Dermis microvascular lymphatic vessel endothelial cell (primary cell): ENCODE measurements around the gene BICRA. TPM values are rescaled to one million over a fixed set of nuclear protein-coding genes. Genes with fewer than 3 reads are reported as not detected.
A peak's percentile ranks its signal among the peaks of the same experiment; 100 is the strongest.
"Not testable (repeated sequence)": the region's sequence is repeated elsewhere in the genome, so short reads cannot be mapped to it uniquely, and the experiment has no call there.

ENCODE experiments used
- DNase-seq, 2 donors: peaks; one replicate each; pipeline versions ENCODE4 v3.0.0 to v3.0.0-alpha.2; 2010; ENCODE audit warnings: low read depth in 2 of 2
- total RNA-seq: library from RNA; depleted of rRNA; stranded (reverse); fragments of >200 nt; gene quantifications from 2 replicates; pipeline ENCODE4 v1.2.1, GENCODE V29; 2014

The BICRA gene
- total RNA-seq, result 2.8 and 5.7 TPM in 2 replicates

GRCh38 chr19:47608969-47609905, at the start of gene BICRA:
TSS of gene BICRA (plus strand) at chr19:47609134. CDS start at chr19:47673575, 64,441 bp downstream.
- peak; percentile 43 to 82 for DNase-seq

GRCh38 chr19:47560999-47561398, 47.9 kb upstream of the BICRA start:
- no peak for DNase-seq

- no peak for DNase-seq
These were observed 47.4 kb upstream of the BICRA start for GRCh38 chr19:47561440-47562057.

- DNase-seq, result no peak
These were observed 44.9 kb upstream of the BICRA start for GRCh38 chr19:47564081-47564480.

GRCh38 chr19:47569331-47569730, 39.6 kb upstream of the BICRA start:
- DNase-seq, result no peak

GRCh38 chr19:47572635-47573034, 36.3 kb upstream of the BICRA start:
- DNase-seq, result no peak

GRCh38 chr19:47573071-47574026, 35.6 kb upstream of the BICRA start, which contains the start of gene ZNF541:
TSS of gene ZNF541 (minus strand) at chr19:47573148. CDS start at chr19:47555856, 17,292 bp downstream.
- peak in 1 of 2 donors; percentile 51 for DNase-seq

- DNase-seq, result no peak
These were observed 28.5 kb upstream of the BICRA start for GRCh38 chr19:47580397-47580796.

- no peak for DNase-seq
These were observed 27.2 kb upstream of the BICRA start for GRCh38 chr19:47581605-47582319.

- DNase-seq, result no peak
These were observed 26.5 kb upstream of the BICRA start for GRCh38 chr19:47582320-47582909.

GRCh38 chr19:47583161-47583560, 25.8 kb upstream of the BICRA start:
- not testable (repeated sequence) for DNase-seq

- DNase-seq, result no peak
These were observed 21.6 kb upstream of the BICRA start for GRCh38 chr19:47587295-47587694.

GRCh38 chr19:47589824-47590223, 19.1 kb upstream of the BICRA start:
- peak in 1 of 2 donors; percentile 22 for DNase-seq

- no peak for DNase-seq
These were observed 15.1 kb upstream of the BICRA start for GRCh38 chr19:47593860-47594259.

- DNase-seq, result peak; percentile 58 to 85
These were observed 13.0 kb upstream of the BICRA start for GRCh38 chr19:47595944-47596343.

- peak in 1 of 2 donors; percentile 78 for DNase-seq
These were observed 10.3 kb upstream of the BICRA start for GRCh38 chr19:47598407-47599349.

GRCh38 chr19:47599671-47600245, 9.2 kb upstream of the BICRA start:
- not testable (repeated sequence) for DNase-seq

GRCh38 chr19:47600246-47601179, 8.4 kb upstream of the BICRA start:
- peak; percentile 96 to 99 for DNase-seq
